KOPT-K1 (cell line): Measurements from ENCODE around the gene TPR.
"Not testable (repeated sequence)": the region's sequence is repeated elsewhere in the genome, so short reads cannot be mapped to it uniquely, and the experiment has no call there.

ENCODE experiments used
- H3K27ac ChIP-seq: fragments of 200-600 bp; sonication (generic); 2 replicates; pipeline ENCODE4 v1.5.1; 2016; ENCODE audit warnings: antibody characterized with exemption, mild to moderate bottlenecking, low read depth, low read length; ENCODE audit not compliant: poor library complexity, severe bottlenecking
- H3K36me3 ChIP-seq: fragments of 200-600 bp; sonication (generic); 2 replicates; pipeline ENCODE4 v1.5.1; 2017; ENCODE audit warnings: antibody characterized with exemption, mild to moderate bottlenecking, low read length, moderate library complexity; ENCODE audit not compliant: insufficient read depth
- H3K9me3 ChIP-seq: fragments of 200-600 bp; sonication (generic); 2 replicates; pipeline ENCODE4 v1.5.1; 2017; ENCODE audit warnings: antibody characterized with exemption, low read length, mild to moderate bottlenecking; ENCODE audit not compliant: insufficient read depth, poor library complexity, severe bottlenecking

The TPR gene

GRCh38 chr1:186375152-186375928 lies at the start of gene TPR, which contains the start of gene ODR4:
TSS of gene TPR (minus strand) at chr1:186375253. CDS start at chr1:186375028, 225 bp downstream.
TSS of gene ODR4 (plus strand) at chr1:186375838. CDS start at chr1:186379786, 3,948 bp downstream.
- peaks cover 48% of the 10 kb centered on the region for H3K36me3 ChIP-seq
- peak within 1 kb of the TSS; percentile 93 for H3K27ac ChIP-seq
- H3K9me3 ChIP-seq = no peaks in the 10 kb centered on the region

DNA sequence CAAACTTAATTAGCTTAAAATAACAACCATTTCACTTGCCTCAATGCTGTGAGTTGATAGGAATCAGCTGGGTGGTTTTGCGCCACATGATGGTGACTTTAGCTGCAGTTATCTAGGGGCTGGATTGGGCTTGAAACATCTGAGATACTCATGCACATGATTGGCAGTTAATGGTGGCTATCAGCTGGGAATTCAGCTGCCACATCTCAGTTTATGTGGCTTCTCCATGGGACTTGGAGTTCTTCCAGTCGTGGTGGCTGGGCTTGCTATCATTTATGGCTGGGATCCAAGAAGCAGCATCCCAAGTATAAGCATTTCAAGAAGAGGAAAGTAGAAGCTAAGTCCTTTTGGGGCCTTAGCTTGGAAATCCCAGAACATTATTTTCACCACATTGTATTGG lies 49.5 kb upstream of the TPR start:
- Histone ChIP-seq H3K9me3 (no peaks in the 10 kb centered on the region), H3K36me3 (peaks cover 9% of the 10 kb centered on the region)

GRCh38 chr1:186421446-186421845 lies 46.4 kb upstream of the TPR start:
- Histone ChIP-seq H3K36me3 (peaks cover 28% of the 10 kb centered on the region), H3K27ac (no peak overlapping the region), H3K9me3 (no peaks in the 10 kb centered on the region)

More for the DNA sequence above, 49.5 kb upstream of the TPR start:
- no peak overlapping the region for H3K27ac ChIP-seq

DNA sequence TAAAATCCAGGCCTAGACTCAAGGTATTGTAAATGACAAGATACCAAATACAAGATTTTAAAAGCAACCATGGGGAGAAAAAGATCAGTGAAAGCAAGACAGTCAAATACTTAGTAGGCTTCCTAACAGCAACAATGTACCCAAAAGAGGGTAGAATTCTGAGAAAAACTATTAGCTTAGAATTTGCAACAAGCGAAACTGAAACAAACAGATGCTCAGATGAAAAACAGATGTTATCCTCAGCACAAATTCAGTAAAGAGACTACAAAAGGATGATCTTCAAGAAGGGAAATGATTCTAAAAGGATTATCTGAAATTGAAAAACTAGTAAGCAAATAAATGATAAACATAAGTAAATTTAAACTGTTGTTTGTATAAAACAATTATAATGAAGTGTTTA lies 45.9 kb upstream of the TPR start:
- no peaks in the 10 kb centered on the region for H3K9me3 ChIP-seq
- peaks cover 28% of the 10 kb centered on the region for H3K36me3 ChIP-seq
- peak overlapping the region; percentile 48 for H3K27ac ChIP-seq

- peaks cover 34% of the 10 kb centered on the region for H3K36me3 ChIP-seq
- H3K27ac ChIP-seq = peak overlapping the region; percentile 48
- no peaks in the 10 kb centered on the region for H3K9me3 ChIP-seq
These were observed 45.3 kb upstream of the TPR start for GRCh38 chr1:186420311-186420710.

- no peaks in the 10 kb centered on the region for H3K9me3 ChIP-seq
- peaks cover 42% of the 10 kb centered on the region for H3K36me3 ChIP-seq
- no peak overlapping the region for H3K27ac ChIP-seq
These were observed 43.5 kb upstream of the TPR start for GRCh38 chr1:186418503-186418902.

DNA sequence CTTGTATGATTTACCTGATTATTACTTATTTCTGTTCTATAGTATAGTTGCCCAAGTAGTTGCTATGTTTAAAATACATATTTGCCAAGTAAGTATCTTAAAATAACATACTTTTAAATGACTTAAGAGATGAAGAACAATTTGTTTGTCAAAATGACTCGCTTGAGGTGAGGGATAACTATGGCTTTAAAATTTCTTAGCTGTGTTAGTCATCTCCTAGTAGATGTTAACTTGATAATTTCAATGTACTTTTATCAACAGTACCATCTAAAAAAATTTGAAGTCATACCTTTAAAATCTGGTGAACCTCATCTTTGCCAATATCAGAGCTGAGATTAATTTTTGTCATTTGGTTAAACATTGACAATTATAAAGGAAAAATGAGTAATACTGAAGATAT lies 38.3 kb upstream of the TPR start:
- Histone ChIP-seq H3K36me3 (peaks cover 68% of the 10 kb centered on the region), H3K27ac (no peak overlapping the region), H3K9me3 (no peaks in the 10 kb centered on the region)

GRCh38 chr1:186409091-186409490 lies 34.0 kb upstream of the TPR start:
- no peak overlapping the region for H3K27ac ChIP-seq
- H3K36me3 ChIP-seq = peaks cover 89% of the 10 kb centered on the region
- H3K9me3 ChIP-seq = no peaks in the 10 kb centered on the region

DNA sequence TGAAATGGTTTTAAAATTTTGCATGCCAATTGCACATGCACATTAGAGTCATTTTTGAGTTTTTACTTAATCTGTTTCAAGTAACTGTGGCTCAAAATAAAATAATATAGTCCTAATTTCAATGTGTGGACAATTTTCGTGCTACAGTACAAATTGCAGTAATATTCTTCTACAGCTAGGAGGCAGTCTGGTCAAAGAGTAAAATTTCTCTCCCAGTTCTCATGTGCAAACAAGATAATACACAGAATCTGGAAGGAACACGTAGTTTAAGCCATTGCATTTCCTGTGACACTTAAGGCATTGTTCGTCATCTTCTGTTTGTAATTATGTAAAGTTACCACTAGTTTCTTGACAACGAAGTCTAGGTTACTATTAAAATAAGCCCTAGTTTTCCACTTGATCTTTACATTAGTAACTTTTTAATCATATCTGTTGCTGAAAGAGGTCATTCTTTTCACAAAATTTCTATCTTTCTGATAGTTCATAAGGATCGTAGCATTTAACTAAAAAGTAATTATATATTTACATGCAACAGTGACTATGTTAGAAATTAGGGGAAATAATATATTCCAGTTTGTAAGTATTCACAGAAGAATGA lies 29.5 kb upstream of the TPR start:
- Histone ChIP-seq H3K27ac (no peak overlapping the region), H3K9me3 (no peaks in the 10 kb centered on the region), H3K36me3 (peaks cover 83% of the 10 kb centered on the region)

- peaks cover 83% of the 10 kb centered on the region for H3K36me3 ChIP-seq
- H3K9me3 ChIP-seq = no peaks in the 10 kb centered on the region
These were observed 28.6 kb upstream of the TPR start for GRCh38 chr1:186403632-186404031.

GRCh38 chr1:186401446-186401845 lies 26.4 kb upstream of the TPR start:
- H3K27ac ChIP-seq, H3K9me3 ChIP-seq: not testable (repeated sequence)
- H3K36me3 ChIP-seq = peaks cover 84% of the 10 kb centered on the region

More at GRCh38 chr1:186403632-186404031, 28.6 kb upstream of the TPR start:
- no peak overlapping the region for H3K27ac ChIP-seq

- Histone ChIP-seq H3K36me3 (peaks cover 91% of the 10 kb centered on the region), H3K27ac (peak overlapping the region; percentile 45)
- H3K9me3 ChIP-seq = not testable (repeated sequence)
These were observed 17.7 kb upstream of the TPR start for GRCh38 chr1:186392711-186393110.

DNA sequence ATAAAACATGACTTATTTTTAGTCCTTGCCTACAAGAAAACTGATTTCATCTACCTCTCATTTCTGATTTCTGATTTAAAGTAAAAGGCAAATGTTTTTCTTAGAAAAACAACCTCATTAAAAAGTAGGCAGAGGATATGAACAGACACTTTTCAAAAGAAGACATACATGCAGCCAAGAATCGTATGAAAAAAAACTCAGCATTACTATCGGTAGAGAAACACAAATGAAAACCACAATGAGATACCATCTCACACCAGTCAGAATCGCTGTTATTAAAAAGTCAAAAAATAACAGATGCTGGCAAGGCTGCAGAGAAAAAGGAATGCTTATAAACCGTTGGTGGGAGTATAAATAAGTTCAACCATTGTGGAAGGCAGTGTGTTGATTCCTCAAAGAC lies 16.8 kb upstream of the TPR start:
- peak overlapping the region; percentile 45 for H3K27ac ChIP-seq
- H3K9me3 ChIP-seq = no peaks in the 10 kb centered on the region
- peaks cover 91% of the 10 kb centered on the region for H3K36me3 ChIP-seq

DNA sequence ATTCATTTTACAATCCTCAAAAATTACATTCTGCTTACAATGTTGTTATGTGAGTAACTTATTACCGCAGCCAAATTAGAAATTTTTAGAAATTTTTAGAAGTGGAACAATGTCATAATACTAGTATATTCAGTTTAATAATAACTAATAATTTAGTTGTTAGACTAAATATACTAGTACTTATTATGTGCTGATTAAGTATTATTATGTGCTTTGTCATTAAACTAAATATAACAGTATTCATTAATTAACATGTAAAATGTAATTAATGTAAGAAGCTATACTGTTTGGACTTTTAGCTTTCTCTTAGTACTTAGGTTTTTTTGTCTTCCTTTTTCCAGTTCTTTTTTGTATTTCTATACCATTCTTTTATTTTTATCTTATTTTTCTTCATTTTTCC lies 15.9 kb upstream of the TPR start:
- no peak overlapping the region for H3K27ac ChIP-seq
- H3K36me3 ChIP-seq = peaks cover 90% of the 10 kb centered on the region
- H3K9me3 ChIP-seq = no peaks in the 10 kb centered on the region

DNA sequence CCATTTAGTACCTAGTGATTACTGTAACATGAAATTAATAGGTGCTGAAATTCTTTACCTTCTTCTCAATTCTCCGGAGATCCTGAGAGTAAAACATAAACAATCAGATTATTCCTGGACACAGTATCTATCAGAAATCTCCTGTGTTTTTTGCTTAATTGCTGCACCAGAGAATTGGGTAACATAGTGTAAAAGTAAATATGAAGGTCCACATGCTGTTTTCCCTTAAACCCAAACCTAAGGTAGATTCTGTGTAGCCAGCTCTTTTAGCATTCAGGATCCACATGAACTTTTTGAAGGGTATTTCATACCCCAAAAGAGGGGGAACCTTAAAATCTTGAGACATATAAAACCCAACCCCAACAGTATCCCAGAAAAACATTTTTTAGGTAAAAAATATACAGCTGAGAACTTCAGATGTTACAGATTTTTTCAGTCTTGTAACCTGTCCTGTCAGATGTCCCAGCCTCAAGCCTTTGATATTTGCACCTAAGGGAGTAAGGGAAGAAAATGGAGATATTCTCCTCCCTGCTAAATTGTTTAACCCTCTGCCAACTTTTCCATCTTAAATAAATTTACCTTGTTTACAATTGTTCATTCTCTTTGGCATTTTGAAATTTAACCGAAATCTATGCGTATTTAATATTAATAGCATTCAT lies 11.8 kb upstream of the TPR start:
- Histone ChIP-seq H3K36me3 (peaks cover 90% of the 10 kb centered on the region), H3K27ac (no peak overlapping the region), H3K9me3 (no peaks in the 10 kb centered on the region)
